Measurements from ENCODE around the gene BCAS3.

The BCAS3 gene

GRCh38 chr17:61371179-61371578 lies 693.5 kb downstream of the BCAS3 start:
- Histone ChIP-seq H3K27me3 (no peaks in the 10 kb centered on the region), H3K4me3 (no peak overlapping the region), H3K9me3 (no peaks in the 10 kb centered on the region), H3K4me1 (no peaks in the 10 kb centered on the region), H3K36me3 (peaks cover 0 to 17% (median 4%) of the 10 kb centered on the region in 3 donors), H3K27ac (no peak overlapping the region)
- no peak for TF ChIP-seq CTCF (IDR thresholded peaks at IDR 0.05)
- intact Hi-C loops (cut with DNase I; ENCODE audit: low total_unique reads) = no loop called here
- no peak for DNase-seq

- no peak for TF ChIP-seq CTCF (IDR thresholded peaks at IDR 0.05)
- peaks cover 0 to 2% (median under 1%) of the 10 kb centered on the region in 4 donors for H3K4me1 ChIP-seq
- no peak for DNase-seq
- no peaks in the 10 kb centered on the region for H3K27me3 ChIP-seq
- peaks cover 0 to 17% (median 4%) of the 10 kb centered on the region in 3 donors for H3K36me3 ChIP-seq
- H3K4me3 ChIP-seq = no peak overlapping the region
- intact Hi-C loops (cut with DNase I; ENCODE audit: low total_unique reads) = no loop called here
- H3K9me3 ChIP-seq = no peaks in the 10 kb centered on the region
- H3K27ac ChIP-seq = no peak overlapping the region
Observed at GRCh38 chr17:61371606-61372005, 694.0 kb downstream of the BCAS3 start.

GRCh38 chr17:61372436-61372835 lies 694.8 kb downstream of the BCAS3 start:
- H3K36me3 ChIP-seq = peaks cover 0 to 17% (median 4%) of the 10 kb centered on the region in 3 donors
- peaks cover 0 to 11% (median 8%) of the 10 kb centered on the region in 4 donors for H3K4me1 ChIP-seq
- no peak overlapping the region for H3K27ac ChIP-seq
- no peak for TF ChIP-seq CTCF (IDR thresholded peaks at IDR 0.05)
- intact Hi-C loops (cut with DNase I; ENCODE audit: low total_unique reads) = no loop called here
- DNase-seq = no peak
- no peaks in the 10 kb centered on the region for H3K27me3 ChIP-seq
- no peak overlapping the region for H3K4me3 ChIP-seq
- H3K9me3 ChIP-seq = no peaks in the 10 kb centered on the region

- peaks cover 0 to 37% (median 22%) of the 10 kb centered on the region in 4 donors for H3K4me1 ChIP-seq
- H3K36me3 ChIP-seq = no peaks in the 10 kb centered on the region
- intact Hi-C loops (cut with DNase I; ENCODE audit: low total_unique reads) = no loop called here
- no peaks in the 10 kb centered on the region for H3K9me3 ChIP-seq
- no peak overlapping the region for H3K4me3 ChIP-seq
- no peaks in the 10 kb centered on the region for H3K27me3 ChIP-seq
- TF ChIP-seq CTCF (IDR thresholded peaks at IDR 0.05) = no peak
- H3K27ac ChIP-seq = peak overlapping the region; percentile 76 to 79
- DNase-seq = peak in 1 of 2 donors; percentile 10
Observed at GRCh38 chr17:61376931-61377838, 699.5 kb downstream of the BCAS3 start.

- no peak for DNase-seq
- Histone ChIP-seq H3K9me3 (no peaks in the 10 kb centered on the region), H3K4me1 (peaks cover 0 to 37% (median 22%) of the 10 kb centered on the region in 4 donors), H3K27me3 (no peaks in the 10 kb centered on the region), H3K36me3 (no peaks in the 10 kb centered on the region), H3K4me3 (no peak overlapping the region), H3K27ac (peak overlapping the region; percentile 76 to 79)
- TF ChIP-seq CTCF (IDR thresholded peaks at IDR 0.05) = no peak
- intact Hi-C loops (cut with DNase I; ENCODE audit: low total_unique reads) = no loop called here
Observed at GRCh38 chr17:61378658-61379456, 701.2 kb downstream of the BCAS3 start.

All from tibial artery (tissue), 4 donors.